Glomerular endothelial cell (primary cell): Measurements from ENCODE around the gene UBAC2. TPM values are rescaled to one million over a fixed set of nuclear protein-coding genes. Genes with fewer than 3 reads are reported as not detected.

ENCODE experiments used
- DNase-seq: peaks from one replicate; pipeline ENCODE4 v3.0.0-alpha.2; 2011; ENCODE audit warnings: low read depth, low spot score; ENCODE audit errors: extremely low read depth
- total RNA-seq: library from RNA; depleted of rRNA; stranded (reverse); fragments of >200 nt; gene quantifications from 2 replicates; pipeline ENCODE4 v1.2.3, GENCODE V29; 2015

The UBAC2 gene
- total RNA-seq, 1 donor from 2014 or later = 49.3 TPM

DNA sequence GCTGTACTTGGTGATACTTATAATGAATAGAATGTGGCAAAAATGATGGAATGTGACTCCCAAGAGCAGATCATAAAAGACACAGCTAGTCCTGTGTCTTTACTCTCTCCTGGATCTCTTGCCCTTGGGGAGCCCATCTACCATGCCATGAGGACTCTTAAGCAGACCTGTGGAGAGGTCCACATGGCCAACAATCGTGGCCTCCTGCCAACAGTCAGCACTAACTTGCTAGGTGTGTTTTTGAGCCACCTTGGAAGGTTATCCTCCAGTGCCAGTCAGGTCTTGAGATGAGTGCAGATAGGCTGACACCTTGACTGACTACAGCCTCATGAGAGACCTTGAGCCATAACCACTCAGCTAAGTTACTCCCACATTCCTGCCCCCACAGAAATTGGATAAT, 128.8 kb downstream of the UBAC2 start:
- no peak for DNase-seq

GRCh38 chr13:99330942-99331341, 130.3 kb downstream of the UBAC2 start:
- no peak for DNase-seq

- no peak for DNase-seq
Observed at GRCh38 chr13:99331881-99332293, 131.2 kb downstream of the UBAC2 start.

DNA sequence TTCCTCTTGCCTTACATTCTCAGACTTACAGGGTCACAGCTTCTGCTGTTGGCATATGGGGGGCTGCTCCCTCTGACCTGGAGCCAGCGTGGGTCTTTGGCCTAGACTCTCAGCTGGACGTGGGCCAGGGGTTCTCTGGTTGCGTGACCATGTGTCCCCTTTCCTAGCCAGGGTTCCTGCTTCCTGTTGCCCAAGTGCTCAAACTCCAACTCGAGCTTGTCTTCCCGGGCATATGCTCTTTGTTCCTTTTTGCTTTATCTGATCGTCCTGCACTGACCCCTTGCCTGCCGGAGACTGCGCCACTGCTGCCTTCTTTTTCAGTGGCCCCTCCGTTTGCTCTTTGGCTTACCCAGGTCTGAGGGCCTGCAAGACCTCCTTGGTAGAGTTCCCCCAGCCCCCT, 131.8 kb downstream of the UBAC2 start:
- no peak for DNase-seq

- DNase-seq = no peak
Observed at GRCh38 chr13:99334221-99334620, 133.6 kb downstream of the UBAC2 start.

DNA sequence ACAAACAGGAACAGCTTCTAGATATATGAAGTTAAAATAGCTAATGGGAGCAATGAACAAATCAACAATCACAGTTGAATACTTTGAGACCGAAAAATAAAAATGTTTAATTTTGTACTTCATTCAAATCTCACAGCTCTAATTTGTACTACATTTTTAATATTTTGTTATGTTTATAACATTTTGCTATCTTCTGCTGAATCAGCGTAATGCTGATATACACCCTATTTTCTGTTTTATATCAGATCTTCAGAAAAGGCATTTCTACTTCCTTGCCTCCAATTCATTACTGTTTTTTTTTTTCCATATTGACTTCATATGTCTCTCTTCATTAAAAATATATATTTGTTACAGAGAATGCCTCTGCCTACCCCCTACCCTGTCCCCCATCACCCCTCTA, 134.4 kb downstream of the UBAC2 start:
- no peak for DNase-seq

- no peak for DNase-seq
Observed at GRCh38 chr13:99335603-99336002, 134.9 kb downstream of the UBAC2 start.

- no peak for DNase-seq
Observed at GRCh38 chr13:99339230-99339721, 138.6 kb downstream of the UBAC2 start.

DNA sequence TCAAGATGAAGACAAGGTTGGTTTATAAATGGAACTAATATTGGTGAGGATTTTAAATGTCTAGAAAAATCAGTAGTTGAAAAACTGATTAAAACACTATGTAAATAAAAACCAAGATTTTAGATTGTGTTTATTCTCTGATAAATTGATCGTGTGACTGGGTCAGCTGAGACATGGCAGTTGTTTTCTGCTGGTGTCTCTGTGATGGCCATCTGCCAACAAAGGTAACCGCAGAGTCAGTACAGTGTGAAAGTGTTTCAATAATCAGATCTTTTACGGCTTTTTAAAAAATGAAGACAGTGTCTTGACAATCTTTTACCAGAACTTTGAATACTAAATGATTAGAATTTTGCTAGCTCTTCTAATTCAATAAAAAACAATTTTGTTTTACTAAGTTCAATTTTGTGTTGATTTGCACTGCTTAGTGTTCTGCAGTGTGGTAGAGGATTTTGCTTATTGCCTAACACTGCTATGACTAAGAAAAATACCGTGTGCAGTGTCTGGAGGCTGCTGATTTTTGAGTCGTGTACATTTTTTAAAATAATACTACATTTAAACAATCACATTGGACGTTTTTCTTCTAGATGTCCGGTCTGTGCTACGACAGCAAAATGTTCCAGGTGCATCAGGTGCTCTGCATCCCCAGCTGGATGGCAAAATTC, 139.2 kb downstream of the UBAC2 start:
- DNase-seq = no peak

DNA sequence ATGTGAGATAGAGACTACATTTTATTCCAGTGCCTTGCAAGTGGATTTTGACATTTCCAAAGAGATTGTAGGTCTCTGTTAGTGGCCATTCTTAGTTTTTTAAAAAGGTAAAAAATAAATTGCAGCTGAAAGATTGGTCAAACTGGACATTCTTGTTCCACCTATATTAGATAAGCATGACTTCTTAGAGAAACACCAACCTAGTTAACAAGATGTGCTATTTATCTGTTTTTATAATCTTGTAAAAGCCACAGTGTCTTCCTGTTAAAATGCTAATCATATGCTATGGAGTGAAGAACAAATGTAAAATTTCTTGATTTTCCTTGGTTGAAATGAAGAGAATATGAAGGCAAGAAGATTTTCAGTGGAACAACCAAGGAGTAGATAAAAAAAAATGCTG, 140.0 kb downstream of the UBAC2 start:
- no peak for DNase-seq

DNA sequence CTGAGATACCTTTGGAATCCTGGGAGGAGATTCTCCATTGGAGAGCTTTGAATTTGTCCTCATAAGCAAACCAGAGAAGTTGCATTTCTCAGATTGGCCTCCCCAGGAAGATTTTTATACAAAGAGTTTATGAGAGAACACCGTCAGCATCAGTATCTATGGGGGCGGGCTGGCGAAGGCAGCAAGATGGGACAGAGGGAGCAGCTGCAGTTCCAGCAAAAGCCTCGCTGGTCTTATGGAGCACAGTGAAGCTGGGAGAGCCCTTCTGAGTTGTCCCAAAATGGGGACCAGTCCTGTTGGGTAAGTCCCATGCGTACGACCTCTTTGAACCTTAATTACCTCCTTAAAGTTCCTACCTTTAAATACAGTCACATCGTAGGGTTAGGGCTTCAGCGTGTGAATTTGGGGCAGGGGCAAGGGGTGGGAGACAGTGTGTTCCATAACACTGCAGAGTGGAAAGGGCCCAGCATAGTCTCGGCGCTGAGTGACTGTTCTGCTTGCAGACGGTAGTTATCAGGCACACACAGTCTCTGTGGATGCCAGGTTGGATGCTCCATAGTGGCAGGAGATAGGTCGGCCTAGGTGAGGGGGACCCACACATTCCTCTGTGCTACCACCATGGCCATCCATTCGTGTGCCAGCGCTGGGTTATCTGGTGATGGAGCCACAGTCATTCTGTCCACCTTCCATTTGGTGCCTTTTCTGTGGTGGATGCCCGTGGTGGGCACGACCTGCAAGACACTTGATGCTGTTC, 141.5 kb downstream of the UBAC2 start:
- DNase-seq = no peak

DNA sequence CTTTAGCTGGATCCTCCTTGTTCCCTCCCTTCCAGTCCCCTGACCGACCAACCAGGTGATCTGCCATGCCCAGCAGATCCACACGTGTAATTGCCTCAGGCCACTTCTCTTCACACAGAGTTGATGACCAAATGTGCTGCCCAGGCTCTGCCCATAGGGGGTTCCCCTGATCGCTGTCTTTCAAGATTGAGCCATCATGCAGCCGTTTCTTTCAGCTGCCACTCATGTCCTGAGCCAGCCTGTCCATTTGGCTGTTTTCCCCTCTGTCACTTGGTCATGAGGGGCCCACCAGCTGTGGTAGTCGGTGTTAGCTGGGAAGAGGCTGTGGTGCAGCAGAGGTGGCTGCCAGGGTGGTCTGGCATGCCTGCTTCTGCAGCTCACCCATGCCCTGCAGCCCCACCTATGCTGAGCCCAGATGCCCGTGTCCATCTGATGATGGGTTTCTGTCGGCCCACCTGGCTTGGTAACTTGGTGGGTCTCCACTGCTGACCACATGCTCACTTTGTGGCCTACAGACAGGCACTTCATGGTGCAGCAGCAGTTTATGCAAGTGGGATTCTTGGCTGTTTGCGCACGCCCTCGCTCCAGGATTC, 142.2 kb downstream of the UBAC2 start:
- DNase-seq = no peak

DNA sequence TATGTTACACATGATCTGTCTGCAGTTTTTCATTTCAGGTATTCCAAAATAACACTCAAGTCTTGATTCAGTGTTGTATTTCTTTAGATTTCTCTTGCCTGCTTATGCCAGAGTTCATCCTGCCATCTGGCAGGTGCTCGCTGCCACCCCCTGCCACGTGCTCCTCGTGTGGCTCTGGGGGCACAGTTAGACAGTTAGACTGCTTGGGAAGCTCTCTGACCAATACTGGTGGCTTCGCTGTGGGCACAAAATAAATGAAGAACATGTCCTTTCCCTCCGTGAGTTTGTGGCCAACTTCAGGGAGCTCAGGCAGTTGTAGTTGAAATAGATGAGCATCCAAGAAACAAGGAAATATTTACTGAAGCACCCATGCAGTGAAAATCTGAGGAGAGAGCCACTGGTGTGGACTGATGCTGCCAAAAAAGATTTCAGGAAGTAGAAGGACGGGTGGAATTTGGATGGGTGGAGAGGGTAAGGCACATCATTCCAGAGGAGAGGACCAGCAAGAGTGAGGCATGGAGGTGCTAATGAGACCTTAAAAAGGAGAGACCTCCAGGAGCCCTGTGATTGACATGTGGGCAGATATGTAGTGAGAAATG, 144.1 kb downstream of the UBAC2 start:
- DNase-seq = no peak

GRCh38 chr13:99345345-99345744, 144.7 kb downstream of the UBAC2 start:
- DNase-seq = no peak

DNA sequence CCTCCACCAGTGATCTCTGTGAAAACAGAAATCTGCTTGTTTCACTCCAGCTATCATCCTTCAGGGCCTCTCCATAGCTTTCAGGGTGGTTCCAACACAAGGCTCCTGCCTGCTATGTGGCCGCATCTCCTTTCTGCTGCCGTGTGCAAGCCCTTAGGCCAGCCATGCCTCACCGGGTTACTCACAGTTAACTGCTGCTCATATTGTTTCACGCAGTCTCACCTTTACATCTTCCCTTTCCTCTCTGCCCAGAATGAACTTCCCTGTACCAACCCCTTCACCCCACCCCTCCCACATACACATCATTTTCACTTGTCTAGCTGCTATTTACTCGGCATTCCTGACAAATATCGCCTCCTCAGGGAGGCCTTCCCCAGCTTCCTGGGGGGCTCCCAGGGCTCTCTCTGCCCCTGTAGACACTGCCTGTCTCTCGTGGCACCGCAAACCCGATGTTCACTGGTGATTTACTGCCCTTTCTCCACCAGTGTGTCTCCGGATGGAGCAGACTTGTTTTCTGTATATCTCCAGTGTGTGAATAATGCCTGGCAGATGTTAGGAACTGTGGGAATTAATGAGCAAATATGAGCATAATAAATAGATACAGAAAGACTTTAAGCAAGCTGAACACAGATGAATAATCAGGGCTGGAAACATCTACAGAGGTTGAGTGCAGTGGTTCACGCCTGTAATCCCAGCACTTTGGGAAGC, 145.8 kb downstream of the UBAC2 start:
- DNase-seq = no peak

DNA sequence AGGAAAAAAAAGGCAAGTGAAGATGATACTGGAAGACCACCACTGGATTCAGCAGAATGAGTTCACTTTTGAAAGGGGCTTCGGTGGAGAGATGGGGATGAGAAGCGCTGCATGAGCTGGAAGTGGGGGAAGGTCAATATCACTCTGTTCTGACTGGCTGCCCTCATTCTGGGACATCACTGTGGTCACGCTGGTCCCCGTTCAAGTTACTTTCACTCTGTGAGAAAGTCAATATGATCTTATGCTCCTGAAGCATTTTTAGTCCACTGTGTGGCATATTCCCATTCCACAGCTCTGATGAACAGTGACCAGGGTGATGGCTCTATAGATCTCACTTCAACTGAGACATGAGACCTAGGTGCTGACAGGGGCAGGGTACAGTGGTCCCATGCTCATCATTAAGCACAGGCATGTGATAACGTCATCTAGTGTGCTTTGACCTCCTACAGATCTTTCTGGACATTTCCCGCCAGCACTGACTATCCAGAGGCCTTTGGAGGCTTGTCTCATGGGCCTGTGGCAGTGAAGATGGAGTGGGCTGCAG, 146.8 kb downstream of the UBAC2 start:
- no peak for DNase-seq

- no peak for DNase-seq
Observed at GRCh38 chr13:99347911-99348451, 147.3 kb downstream of the UBAC2 start.

DNA sequence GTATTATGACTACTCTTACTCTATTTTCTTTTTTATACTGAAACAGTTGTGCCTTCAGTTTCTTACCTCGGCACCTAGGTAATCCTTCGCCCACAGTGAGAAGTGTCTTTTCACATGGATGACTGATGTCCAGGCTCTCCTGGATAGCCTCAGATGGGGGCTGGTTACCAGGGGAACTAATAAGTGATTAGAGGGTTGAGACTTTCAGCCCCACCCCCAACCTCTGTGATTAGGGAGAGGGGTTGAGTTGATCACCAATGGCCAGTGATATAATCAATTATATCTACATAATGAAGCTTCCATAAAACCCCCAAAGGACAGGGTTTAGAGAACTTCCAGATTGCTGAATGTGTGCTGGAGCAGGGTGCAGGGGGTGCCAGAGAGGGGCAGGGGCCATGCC, 149.5 kb downstream of the UBAC2 start:
- DNase-seq = no peak

DNA sequence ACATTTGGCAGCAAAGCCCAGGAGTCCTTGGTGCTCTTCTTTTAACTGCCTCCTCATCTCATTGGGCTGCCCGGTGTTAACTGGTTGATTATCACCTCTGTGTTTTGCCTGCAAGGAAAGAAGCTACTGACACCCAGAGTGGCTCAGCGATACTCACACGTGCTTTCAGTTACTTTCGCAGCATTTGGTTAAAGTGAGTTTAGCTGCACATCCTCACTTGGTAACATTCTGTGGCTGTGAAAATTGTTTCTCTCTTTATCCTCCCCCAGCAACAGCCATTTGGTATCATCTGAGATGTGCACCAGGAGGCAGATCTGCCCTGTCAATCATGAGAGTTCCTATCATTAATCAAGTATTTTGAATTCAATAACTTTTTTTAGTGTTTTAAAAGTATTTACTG, 151.1 kb downstream of the UBAC2 start:
- DNase-seq = no peak
